CD4-positive, alpha-beta T cell (primary cell): ENCODE data around the gene RBM28. TPM values are rescaled to one million over a fixed set of nuclear protein-coding genes. Genes with fewer than 3 reads are reported as not detected.

Experiments used
- ATAC-seq: fragments of 200-7000 bp; cut with Tn5 transposase; one replicate; pipeline ENCODE4 v1.10.0; 2022; ENCODE audit warnings: mild to moderate bottlenecking; ENCODE audit not compliant: poor library complexity
- CTCF ChIA-PET: fragments of 350-600 bp; sonication (Branson Sonifier 250); formaldehyde crosslinking; loops from one replicate; lab custom pipeline; 2021; ENCODE audit warnings: antibody characterized with exemption, inconsistent platforms; lab: Charles Lee
- POLR2A ChIA-PET: fragments of 350-600 bp; sonication (Branson Sonifier 250); formaldehyde crosslinking; loops from one replicate; lab custom pipeline; 2021; ENCODE audit warnings: antibody characterized with exemption, inconsistent platforms; lab: Charles Lee
- DNase-seq, 14 experiments: peaks; one replicate each; pipeline ENCODE4 v3.0.0-alpha.2; 2013 to 2020; ENCODE audit warnings: mixed read lengths in 2 of 14
- H3K27ac ChIP-seq, 2 donors: one replicate each; pipeline versions ENCODE4 v1.5.1 to v1.7.0; 2013; ENCODE audit warnings: low read length in 2 of 2, low read depth in 1 of 2, mild to moderate bottlenecking in 1 of 2
- H3K27me3 ChIP-seq, 2 experiments: 1 replicate in 1 of 2; 2 replicates in 1 of 2; pipeline versions ENCODE4 v1.6.1 to v1.7.0; 2013; ENCODE audit warnings: low read length in 2 of 2, control low read depth in 1 of 2, mild to moderate bottlenecking in 1 of 2, moderate library complexity in 1 of 2; ENCODE audit not compliant: insufficient read depth in 2 of 2, control insufficient read depth in 1 of 2
- H3K36me3 ChIP-seq: one replicate; pipeline ENCODE4 v1.6.1; 2013; ENCODE audit warnings: low read length, control low read depth; ENCODE audit not compliant: insufficient read depth
- H3K4me1 ChIP-seq: one replicate; pipeline ENCODE4 v1.6.1; 2013; ENCODE audit warnings: low read length, control low read depth; ENCODE audit not compliant: insufficient read depth
- H3K4me3 ChIP-seq: one replicate; pipeline ENCODE4 v1.5.1; 2013; ENCODE audit warnings: mild to moderate bottlenecking, low read length, moderate library complexity
- H3K9me3 ChIP-seq, 2 experiments: 1 replicate in 1 of 2; 2 replicates in 1 of 2; pipeline versions ENCODE4 v1.6.1 to v1.7.0; 2013; ENCODE audit warnings: low read length in 2 of 2, mild to moderate bottlenecking in 2 of 2, control low read depth in 1 of 2, moderate library complexity in 1 of 2; ENCODE audit not compliant: control insufficient read depth in 1 of 2, insufficient read depth in 1 of 2
- H3K27ac Mint-ChIP-seq: one replicate; pipeline ENCODE4 v1.8.0; 2020; ENCODE audit warnings: mixed read lengths
- H3K27me3 Mint-ChIP-seq: one replicate; pipeline ENCODE4 v1.8.0; 2021; ENCODE audit warnings: mixed read lengths
- H3K36me3 Mint-ChIP-seq: one replicate; pipeline ENCODE4 v1.8.0; 2021; ENCODE audit warnings: low read depth, mixed read lengths
- H3K4me1 Mint-ChIP-seq: one replicate; pipeline ENCODE4 v1.8.0; 2021; ENCODE audit warnings: low read depth, mixed read lengths
- H3K4me3 Mint-ChIP-seq: one replicate; pipeline ENCODE4 v1.8.0; 2020; ENCODE audit warnings: mild to moderate bottlenecking, mixed read lengths
- H3K9me3 Mint-ChIP-seq: one replicate; pipeline ENCODE4 v1.8.0; 2020; ENCODE audit warnings: mixed read lengths
- intact Hi-C, 2 experiments: fragments of 100-400 bp; cut with DNase I in 1 of 2; cut with micrococcal nuclease in 1 of 2; formaldehyde crosslinking; loops; one replicate each; pipeline versions ENCODE4 v1.15.1 to v1.9.0; 2023 to 2025; cut with DNase I, micrococcal nuclease
- total RNA-seq, 174 experiments: library from RNA in 2 of 174; stranded (reverse) in 2 of 174; gene quantifications; one replicate each; pipeline ENCODE4 v1.2.3 and lab custom pipeline; 2021 to 2026
- TF ChIP-seq, protein P1 (sequence below): fragments of 200-600 bp; IDR thresholded peaks from one replicate; pipeline ENCODE4 v1.8.0; 2022; ENCODE audit warnings: antibody characterized with exemption, mild to moderate bottlenecking

Gene RBM28
- total RNA-seq, 2 experiments from 2014 or later, result 10.1 to 10.5 TPM

GRCh38 chr7:128310499-128310898 lies 33.2 kb downstream of the RBM28 start:
- H3K4me1 Mint-ChIP-seq, result no peaks in the 10 kb centered on the region
- H3K9me3 Mint-ChIP-seq, result no peaks in the 10 kb centered on the region
- POLR2A ChIA-PET, result no interaction called here
- CTCF ChIA-PET, result no interaction called here
- no peaks in the 10 kb centered on the region for H3K4me1 ChIP-seq
- H3K9me3 ChIP-seq, result no peaks in the 10 kb centered on the region
- no peaks in the 10 kb centered on the region for H3K27me3 ChIP-seq
- ATAC-seq, result no peak
- intact Hi-C loops, result no loop called here
- no peak for DNase-seq
- H3K36me3 ChIP-seq, result peaks cover 90% of the 10 kb centered on the region
- no peak overlapping the region for H3K4me3 ChIP-seq
- no peak overlapping the region for H3K27ac Mint-ChIP-seq
- no peaks in the 10 kb centered on the region for H3K27me3 Mint-ChIP-seq
- H3K4me3 Mint-ChIP-seq, result no peak overlapping the region
- H3K27ac ChIP-seq, result no peak overlapping the region
- H3K36me3 Mint-ChIP-seq, result peaks cover 97% of the 10 kb centered on the region
- TF ChIP-seq, protein P1, sequence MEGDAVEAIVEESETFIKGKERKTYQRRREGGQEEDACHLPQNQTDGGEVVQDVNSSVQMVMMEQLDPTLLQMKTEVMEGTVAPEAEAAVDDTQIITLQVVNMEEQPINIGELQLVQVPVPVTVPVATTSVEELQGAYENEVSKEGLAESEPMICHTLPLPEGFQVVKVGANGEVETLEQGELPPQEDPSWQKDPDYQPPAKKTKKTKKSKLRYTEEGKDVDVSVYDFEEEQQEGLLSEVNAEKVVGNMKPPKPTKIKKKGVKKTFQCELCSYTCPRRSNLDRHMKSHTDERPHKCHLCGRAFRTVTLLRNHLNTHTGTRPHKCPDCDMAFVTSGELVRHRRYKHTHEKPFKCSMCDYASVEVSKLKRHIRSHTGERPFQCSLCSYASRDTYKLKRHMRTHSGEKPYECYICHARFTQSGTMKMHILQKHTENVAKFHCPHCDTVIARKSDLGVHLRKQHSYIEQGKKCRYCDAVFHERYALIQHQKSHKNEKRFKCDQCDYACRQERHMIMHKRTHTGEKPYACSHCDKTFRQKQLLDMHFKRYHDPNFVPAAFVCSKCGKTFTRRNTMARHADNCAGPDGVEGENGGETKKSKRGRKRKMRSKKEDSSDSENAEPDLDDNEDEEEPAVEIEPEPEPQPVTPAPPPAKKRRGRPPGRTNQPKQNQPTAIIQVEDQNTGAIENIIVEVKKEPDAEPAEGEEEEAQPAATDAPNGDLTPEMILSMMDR, result no peak

GRCh38 chr7:128309976-128310375 lies 33.7 kb downstream of the RBM28 start:
- peaks cover 97% of the 10 kb centered on the region for H3K36me3 Mint-ChIP-seq
- ChIA-PET CTCF (no interaction called here), POLR2A (no interaction called here)
- H3K9me3 Mint-ChIP-seq, result no peaks in the 10 kb centered on the region
- ATAC-seq (no peak), DNase-seq (no peak)
- H3K4me3 Mint-ChIP-seq, result no peak overlapping the region
- Histone ChIP-seq H3K36me3 (peaks cover 91% of the 10 kb centered on the region), H3K4me1 (no peaks in the 10 kb centered on the region), H3K27me3 (no peaks in the 10 kb centered on the region), H3K27ac (no peak overlapping the region), H3K9me3 (no peaks in the 10 kb centered on the region), H3K4me3 (no peak overlapping the region)
- TF ChIP-seq, protein P1, result no peak
- H3K27ac Mint-ChIP-seq, result no peak overlapping the region
- intact Hi-C loops, result no loop called here
- H3K27me3 Mint-ChIP-seq, result no peaks in the 10 kb centered on the region
- H3K4me1 Mint-ChIP-seq, result no peaks in the 10 kb centered on the region

- no peak overlapping the region for H3K4me3 ChIP-seq
- H3K4me1 Mint-ChIP-seq, result no peaks in the 10 kb centered on the region
- H3K36me3 Mint-ChIP-seq, result peaks cover 89% of the 10 kb centered on the region
- H3K27ac Mint-ChIP-seq, result no peak overlapping the region
- no peak overlapping the region for H3K4me3 Mint-ChIP-seq
- no peaks in the 10 kb centered on the region for H3K9me3 ChIP-seq
- no peak for ATAC-seq
- no peak overlapping the region for H3K27ac ChIP-seq
- H3K27me3 ChIP-seq, result no peaks in the 10 kb centered on the region
- H3K27me3 Mint-ChIP-seq, result no peaks in the 10 kb centered on the region
- no peaks in the 10 kb centered on the region for H3K9me3 Mint-ChIP-seq
- DNase-seq, result no peak
- H3K4me1 ChIP-seq, result no peaks in the 10 kb centered on the region
- POLR2A ChIA-PET, result no interaction called here
- CTCF ChIA-PET, result no interaction called here
- H3K36me3 ChIP-seq, result peaks cover 89% of the 10 kb centered on the region
- intact Hi-C loops, result no loop called here
- TF ChIP-seq, protein P1, result no peak
Measured at GRCh38 chr7:128309124-128309523, 34.6 kb downstream of the RBM28 start.
